Adipose tissue (tissue), 3 donors: Measurements from ENCODE around the gene RBAK. TPM values are rescaled to one million over a fixed set of nuclear protein-coding genes. Genes with fewer than 3 reads are reported as not detected.

Experiments used
- H3K27ac ChIP-seq: one replicate; pipeline ENCODE4 v1.5.1; 2013; ENCODE audit warnings: low read depth, low read length
- WGBS, 3 donors: extraction: QIAGEN DNeasy Blood & Tissue Kit; methylation state at CpG; one replicate each; pipeline ENCODE4 v1.1.7; 2013; 5-methylcytosine and 5-hydroxymethylcytosine counted together
- polyA plus RNA-seq, 3 donors: library from polyadenylated mRNA; stranded (reverse); fragments of 200-250 nt; gene quantifications; one replicate each; pipeline ENCODE4 v1.2.3, GENCODE V29; 2013
- donor health status: healthy with polysubstance abuse.
- donor health status: Bipolar disorder and iron deficiency.
- donor health status: healthy.

Gene RBAK
- polyA plus RNA-seq, 3 donors: 2.1 to 2.9 (median 2.8) TPM

DNA sequence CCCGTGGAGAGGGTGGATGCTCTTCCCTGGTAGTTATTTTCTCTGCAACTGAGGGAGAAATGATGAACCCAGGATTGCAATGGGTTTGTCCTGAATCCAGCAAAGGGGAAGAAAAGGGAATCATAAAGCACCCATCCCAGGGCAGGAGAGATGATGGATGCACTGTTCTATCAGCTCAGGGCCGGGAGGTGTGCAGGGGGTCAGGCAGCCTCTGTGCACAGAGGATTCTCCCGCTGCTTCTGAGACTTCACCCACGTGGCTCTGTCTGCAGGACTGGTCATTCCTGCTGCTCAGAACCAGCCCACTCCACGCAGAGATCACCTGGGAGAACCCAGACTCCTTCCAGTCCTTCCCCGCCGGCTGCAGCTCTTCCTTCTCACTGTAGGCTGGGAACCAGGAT lies 70.7 kb downstream of the RBAK start:
- no peak overlapping the region for H3K27ac ChIP-seq
- WGBS, 3 donors: 52 to 62% (median 62%) methylated on average over 7 of the region's 7 CpGs

DNA sequence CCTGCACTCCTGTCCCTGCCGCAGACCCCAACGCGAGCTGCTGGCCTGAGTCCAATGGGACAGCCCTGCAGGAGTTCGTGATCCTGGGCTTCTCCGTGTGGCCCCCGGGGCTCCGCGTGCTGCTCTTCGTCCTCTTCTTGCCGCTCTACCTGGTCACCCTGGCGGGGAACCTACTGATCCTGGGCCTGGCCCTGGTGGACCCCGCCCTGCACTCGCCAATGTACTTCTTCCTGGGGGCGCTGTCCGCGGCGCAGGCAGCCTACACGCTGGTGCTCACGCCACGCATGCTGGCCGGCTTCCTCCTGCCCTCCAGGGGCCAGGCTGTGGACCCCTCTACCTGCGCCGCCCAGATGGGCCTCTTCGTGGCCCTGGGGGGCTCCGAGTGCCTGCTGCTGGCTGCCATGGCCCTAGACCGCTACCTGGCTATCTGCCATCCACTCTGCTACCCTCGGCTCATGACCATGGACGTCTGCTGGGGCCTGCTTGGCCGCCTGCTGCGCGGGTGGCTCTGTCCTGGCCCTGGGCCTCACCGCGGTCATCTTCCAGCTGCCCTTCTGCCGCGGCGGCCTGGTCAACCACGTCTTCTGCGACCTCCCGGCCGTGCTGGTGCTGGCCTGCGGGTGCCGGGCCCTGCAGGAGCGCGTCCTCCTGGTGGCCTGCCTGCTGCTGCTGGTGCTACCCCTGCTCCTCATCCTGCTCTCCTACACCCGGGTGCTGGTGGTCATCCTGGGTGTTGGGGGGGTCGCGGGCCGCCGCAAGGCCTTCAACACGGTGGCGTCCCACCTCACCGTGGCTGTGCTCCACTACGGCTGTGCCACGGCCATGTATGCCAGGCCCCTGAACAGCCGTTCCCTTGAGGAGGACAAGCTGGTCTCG lies 71.7 kb downstream of the RBAK start:
- 84 to 91% (median 89%) methylated on average over 46 to 56 of the region's 56 CpGs for WGBS, 3 donors
- H3K27ac ChIP-seq: no peak overlapping the region

Other genes starting within 250 kb of the RBAK start
- gene PAPOLB, start 183.8 kb upstream of the RBAK start, polyA plus RNA-seq: not detected
- gene RADIL, start 162.1 kb upstream of the RBAK start, polyA plus RNA-seq: 1 to 10 TPM; 1.9 to 6.2 (median 3.2) TPM
- gene MMD2, start 86.7 kb upstream of the RBAK start, polyA plus RNA-seq: not detected
- 10 to 100 TPM; 22.9 to 39.7 (median 29.4) TPM for gene WIPI2, start 144.4 kb downstream of the RBAK start, polyA plus RNA-seq
- gene SLC29A4, start 237.1 kb downstream of the RBAK start, polyA plus RNA-seq: 10 to 100 TPM in 2 of 3 donors, 1 to 10 TPM in 1; 8.0 to 39.1 (median 13.3) TPM